HepG2 (cell line): ENCODE results near the gene MAP3K1. TPM values are rescaled to one million over a fixed set of nuclear protein-coding genes. Genes with fewer than 3 reads are reported as not detected.

Experiments used
- ATAC-seq: fragments of 200-7000 bp; cut with Tn5 transposase; 3 replicates; pipeline ENCODE4 v1.9.1; 2020; ENCODE audit warnings: mild to moderate bottlenecking, moderate library complexity
- BruUV-seq: library from RNA; stranded (reverse); fragments of 400-500 nt; replicated peaks from 2 replicates; lab custom pipeline; 2021; lab: Mats Ljungman, UMichigan
- CTCF ChIA-PET: fragments of 300-600 bp; formaldehyde crosslinking; extraction: SDS; loops from one replicate; lab custom pipeline; 2021; ENCODE audit warnings: low total read pairs, inconsistent platforms, low intra/inter-chr PET ratio; lab: Yijun Ruan, JAX
- POLR2A ChIA-PET: fragments of 350-600 bp; sonication (Branson Sonifier 250); formaldehyde crosslinking; loops from one replicate; lab custom pipeline; 2020; ENCODE audit warnings: antibody characterized with exemption, inconsistent platforms; lab: Yijun Ruan, JAX
- DNase-seq: peaks from one replicate; pipeline ENCODE4 v3.0.0-alpha.2; 2015; ENCODE audit warnings: low spot score
- FAIRE-seq: peaks from 3 replicates; lab custom pipeline; 2011; peaks lifted over from hg19 to GRCh38; lab: Jason Lieb, UNC
- H2AFZ ChIP-seq: one replicate; pipeline ENCODE4 v1.6.1; 2011; ENCODE audit warnings: low read length, inconsistent platforms
- H3K27ac ChIP-seq: fragments of 300-600 bp; 3 replicates; pipeline ENCODE4 v1.8.0; 2011; ENCODE audit warnings: mixed run types, mild to moderate bottlenecking, mixed read lengths, low read length, inconsistent platforms; ENCODE audit not compliant: insufficient read depth; ENCODE audit errors: extremely low read length
- H3K27me3 ChIP-seq, 2 experiments: fragments of 200-600 bp in 1 of 2; 2 replicates in 1 of 2; 3 replicates in 1 of 2; pipeline versions ENCODE4 v1.6.0 to v1.8.0; 2011; ENCODE audit warnings: low read length in 2 of 2, mild to moderate bottlenecking in 2 of 2, moderate library complexity in 2 of 2, inconsistent platforms in 1 of 2; ENCODE audit not compliant: insufficient read depth in 2 of 2, control insufficient read depth in 1 of 2
- H3K36me3 ChIP-seq, 2 experiments: fragments of 200-600 bp in 1 of 2; replicated peaks in 1 of 2; 2 replicates in 1 of 2; 3 replicates in 1 of 2; pipeline versions ENCODE4 v1.5.1 to v1.8.0; 2011; ENCODE audit warnings: low read length in 2 of 2, inconsistent platforms in 1 of 2; ENCODE audit not compliant: insufficient read depth in 2 of 2, control insufficient read depth in 1 of 2
- H3K4me1 ChIP-seq: 2 replicates; pipeline ENCODE4 v1.5.1; 2012; ENCODE audit warnings: low read length, inconsistent platforms; ENCODE audit not compliant: insufficient read depth
- H3K4me2 ChIP-seq: 2 replicates; pipeline ENCODE4 v1.6.0; 2011; ENCODE audit warnings: low read depth, low read length, inconsistent platforms
- H3K4me3 ChIP-seq, 3 experiments: fragments of 200-600 bp in 1 of 3; sonication (generic), shearing (Covaris generic) in 1 of 3; replicated peaks in 1 of 3; 2 replicates each; pipeline ENCODE4 v1.5.1; 2011 to 2016; ENCODE audit warnings: low read length in 3 of 3, inconsistent platforms in 2 of 3, low read depth in 2 of 3, mild to moderate bottlenecking in 2 of 3, control low read depth in 1 of 3, mixed read lengths in 1 of 3; ENCODE audit not compliant: insufficient read depth in 1 of 3
- H3K79me2 ChIP-seq: one replicate; pipeline ENCODE4 v1.6.1; 2011; ENCODE audit warnings: low read length, inconsistent platforms; ENCODE audit not compliant: insufficient read depth
- H3K9ac ChIP-seq: 2 replicates; pipeline ENCODE4 v1.6.0; 2011; ENCODE audit warnings: mild to moderate bottlenecking, low read depth, low read length, inconsistent platforms; ENCODE audit not compliant: insufficient read depth
- H3K9me3 ChIP-seq: 2 replicates; pipeline ENCODE4 v1.5.1; 2012; ENCODE audit warnings: mild to moderate bottlenecking, low read length
- H4K20me1 ChIP-seq: 2 replicates; pipeline ENCODE4 v1.6.0; 2011; ENCODE audit warnings: inconsistent platforms, mild to moderate bottlenecking, low read length, moderate library complexity; ENCODE audit not compliant: insufficient read depth
- AGO2 ChIP-seq: fragments of 200-400 bp; formaldehyde crosslinking; optimal IDR thresholded peaks from 2 replicates; pipeline ENCODE3; 2017; ENCODE audit warnings: mild to moderate bottlenecking, low read depth, low read length, moderate library complexity
- EED ChIP-seq: sonication (generic); formaldehyde crosslinking; IDR thresholded peaks from 2 replicates; pipeline ENCODE4 v1.5.0; 2020; ENCODE audit warnings: mild to moderate bottlenecking, missing genetic modification reagents
- SUZ12 ChIP-seq: fragments of 150-350 bp; IDR thresholded peaks from 2 replicates; pipeline ENCODE4 v1.6.1; 2014; ENCODE audit warnings: low read depth, low read length
- U2AF2 ChIP-seq: fragments of 200-400 bp; formaldehyde crosslinking; IDR thresholded peaks from 2 replicates; pipeline ENCODE4 v1.6.1; 2017; ENCODE audit warnings: low read depth, mild to moderate bottlenecking, low read length
- ZNF136 ChIP-seq: sonication (generic); formaldehyde crosslinking; IDR thresholded peaks from 2 replicates; pipeline ENCODE4 v1.8.1; 2022; ENCODE audit warnings: low read depth, mild to moderate bottlenecking, moderate library complexity, missing genetic modification reagents
- ZNF30 ChIP-seq: sonication (generic); formaldehyde crosslinking; IDR thresholded peaks from 2 replicates; pipeline ENCODE4 v1.5.0; 2020; ENCODE audit warnings: mild to moderate bottlenecking, missing genetic modification reagents
- ZNF746 ChIP-seq: sonication (generic); formaldehyde crosslinking; IDR thresholded peaks from 2 replicates; pipeline ENCODE4 v1.8.0; 2022; ENCODE audit warnings: mild to moderate bottlenecking, missing genetic modification reagents
- ZNF816 ChIP-seq: sonication (generic); formaldehyde crosslinking; IDR thresholded peaks from 2 replicates; pipeline ENCODE4 v1.8.0; 2022; ENCODE audit warnings: missing genetic modification reagents, mild to moderate bottlenecking, borderline replicate concordance
- ZSCAN30 ChIP-seq: sonication (generic); formaldehyde crosslinking; IDR thresholded peaks from 2 replicates; pipeline ENCODE4 v1.5.0; 2020; ENCODE audit warnings: mild to moderate bottlenecking, missing genetic modification reagents
- WGBS: methylation state at CpG from one replicate; pipeline ENCODE4 v1.1.6; 2017; ENCODE audit warnings: low lambda C conversion rate; 5-methylcytosine and 5-hydroxymethylcytosine counted together
- in situ Hi-C: cut with HindIII; loops from 2 replicates; pipeline ENCODE4 v1.10.0; 2017; ENCODE audit warnings: low pct_unique_long_range_greater_than_20kb; ENCODE audit not compliant: extremely low pct_ligation_motif_present
- intact Hi-C: fragments of 100-400 bp; cut with micrococcal nuclease; formaldehyde crosslinking; loops from one replicate; pipeline ENCODE4 v1.10.0; 2022; ENCODE audit not compliant: unreplicated experiment
- polyA plus RNA-seq, 8 experiments: library from polyadenylated mRNA; depleted of rRNA in 3 of 8; stranded (reverse) in 7 of 8; unstranded in 1 of 8; fragments of >200 nt; fragmentation: Illumina TruSeq in 4 of 8; extraction: Trizol in 4 of 8; gene quantifications; 2 replicates each; pipeline versions ENCODE4 v1.2.1 to v1.2.3, GENCODE V29; 2011 to 2016; ENCODE audit warnings: low read depth in 4 of 8, missing spikeins in 1 of 8, mixed read lengths in 1 of 8; ENCODE audit not compliant: insufficient read depth in 1 of 8
- total RNA-seq, 5 experiments: library from RNA; depleted of rRNA; stranded (reverse); fragments of >200 nt; fragmentation: Illumina TruSeq; extraction: Trizol; gene quantifications; 2 replicates each; pipeline ENCODE4 v1.2.3, GENCODE V29; 2016; ENCODE audit warnings: low read depth in 1 of 5
- TF ChIP-seq, protein P1 (sequence below): sonication (generic); formaldehyde crosslinking; IDR thresholded peaks from 2 replicates; pipeline ENCODE4 v1.8.1; 2023; ENCODE audit warnings: mild to moderate bottlenecking, inconsistent platforms, moderate library complexity, missing genetic modification reagents, borderline replicate concordance
- TF ChIP-seq, protein P2 (sequence below): sonication (generic); formaldehyde crosslinking; IDR thresholded peaks from 2 replicates; pipeline ENCODE4 v1.4.0; 2020; ENCODE audit warnings: missing genetic modification reagents, low read depth, mild to moderate bottlenecking, borderline replicate concordance
- TF ChIP-seq, protein P3 (sequence below): sonication (generic); formaldehyde crosslinking; conservative IDR thresholded peaks from 2 replicates; pipeline ENCODE4 v1.4.0; 2020; ENCODE audit warnings: missing genetic modification reagents

The MAP3K1 gene
- total and polyA plus RNA-seq, 2 of the 13 experiments (the other 11 are each of a cell fraction or from before 2014, with no cell fraction given): 16.4 to 30.3 TPM

DNA sequence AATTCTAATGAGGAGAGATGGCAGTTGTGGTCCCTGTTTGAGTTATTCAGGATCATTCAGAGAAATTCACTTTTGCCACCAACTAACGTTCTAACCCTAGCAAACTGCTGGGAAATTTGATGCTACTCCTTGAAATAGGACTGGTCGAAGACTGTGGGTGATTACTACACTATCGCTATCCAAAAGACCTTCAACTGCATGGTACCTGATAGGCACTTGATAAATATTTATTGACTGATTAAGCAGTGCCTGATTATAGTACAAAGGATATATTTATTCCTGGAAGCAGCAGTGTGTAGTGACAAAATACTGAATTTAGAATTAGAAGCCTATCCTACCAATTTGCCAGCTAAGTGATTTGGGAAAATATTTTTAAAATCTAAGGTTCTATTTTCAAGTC lies 14.1 kb upstream of the MAP3K1 start:
- no peak for ATAC-seq
- WGBS: 46% methylated on average over 3 of the region's 3 CpGs
- CTCF ChIA-PET: no interaction called here
- TF ChIP-seq EED (CRISPR knock-in tag) (no peak), ZNF746 (no peak), ZNF816 (CRISPR knock-in tag) (no peak), U2AF2 (no peak), ZSCAN30 (CRISPR knock-in tag) (no peak), ZNF30 (CRISPR knock-in tag) (no peak), ZNF136 (CRISPR knock-in tag) (no peak)
- TF ChIP-seq, all 625 proteins: peak for 0
- FAIRE-seq (no peak), DNase-seq (no peak)
- no peak overlapping the region for H3K4me3 ChIP-seq
- H4K20me1 ChIP-seq: no peaks in the 10 kb centered on the region
- peaks cover 0 to 12% of the 10 kb centered on the region in 2 experiments; a peak in 3 of 5 replicates for H3K27me3 ChIP-seq
- H2AFZ ChIP-seq: no peak overlapping the region
- H3K4me2 ChIP-seq: no peak overlapping the region
- H3K27ac ChIP-seq: no peak overlapping the region
- H3K79me2 ChIP-seq: no peaks in the 10 kb centered on the region
- no peaks in the 10 kb centered on the region for H3K4me1 ChIP-seq
- POLR2A ChIA-PET: no interaction called here
- H3K36me3 ChIP-seq: no peaks in the 10 kb centered on the region
- BruUV-seq: no TSS peak
- H3K9me3 ChIP-seq: no peaks in the 10 kb centered on the region
- no peak overlapping the region for H3K9ac ChIP-seq
- in situ Hi-C loops (no loop called here), intact Hi-C loops (no loop called here)

DNA sequence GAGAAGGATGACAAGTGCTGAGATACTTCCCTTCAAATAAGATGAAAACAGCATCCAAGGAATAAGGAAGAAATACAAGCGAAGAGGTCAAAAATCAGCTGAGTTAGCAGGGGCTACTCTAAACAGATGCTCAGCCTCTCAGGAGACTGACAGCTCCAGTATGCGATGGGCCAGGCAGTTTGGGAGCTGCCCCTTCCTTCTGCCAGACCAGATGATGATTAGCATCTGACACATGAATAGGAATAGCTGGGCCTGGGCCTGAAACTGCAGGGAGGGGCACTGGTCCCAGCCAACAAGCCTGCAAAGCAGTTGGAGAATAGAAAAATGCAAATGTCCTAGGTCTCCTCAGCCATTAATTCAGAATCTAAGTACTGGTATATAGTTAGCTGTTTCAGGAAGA lies 13.1 kb upstream of the MAP3K1 start:
- CTCF ChIA-PET: no interaction called here
- Histone ChIP-seq H4K20me1 (no peaks in the 10 kb centered on the region), H3K9ac (no peak overlapping the region), H3K9me3 (no peaks in the 10 kb centered on the region), H3K4me2 (no peak overlapping the region), H3K4me3 (no peak overlapping the region), H3K27ac (no peak overlapping the region), H2AFZ (no peak overlapping the region)
- ATAC-seq: no peak
- FAIRE-seq: no peak
- POLR2A ChIA-PET: no interaction called here
- no peak for DNase-seq
- in situ Hi-C loops: no loop called here
- TF ChIP-seq ZNF30 (CRISPR knock-in tag) (no peak), SUZ12 (no peak), AGO2 (no peak)
- TF ChIP-seq, protein P1, sequence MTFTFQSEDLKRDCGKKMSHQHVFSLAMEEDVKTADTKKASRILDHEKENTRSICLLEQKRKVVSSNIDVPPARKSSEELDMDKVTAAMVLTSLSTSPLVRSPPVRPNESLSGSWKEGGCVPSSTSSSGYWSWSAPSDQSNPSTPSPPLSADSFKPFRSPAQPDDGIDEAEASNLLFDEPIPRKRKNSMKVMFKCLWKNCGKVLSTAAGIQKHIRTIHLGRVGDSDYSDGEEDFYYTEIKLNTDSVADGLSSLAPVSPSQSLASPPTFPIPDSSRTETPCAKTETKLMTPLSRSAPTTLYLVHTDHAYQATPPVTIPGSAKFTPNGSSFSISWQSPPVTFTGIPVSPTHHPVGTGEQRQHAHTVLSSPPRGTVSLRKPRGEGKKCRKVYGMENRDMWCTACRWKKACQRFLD (CRISPR knock-in tag): no peak
- TF ChIP-seq, protein P2, sequence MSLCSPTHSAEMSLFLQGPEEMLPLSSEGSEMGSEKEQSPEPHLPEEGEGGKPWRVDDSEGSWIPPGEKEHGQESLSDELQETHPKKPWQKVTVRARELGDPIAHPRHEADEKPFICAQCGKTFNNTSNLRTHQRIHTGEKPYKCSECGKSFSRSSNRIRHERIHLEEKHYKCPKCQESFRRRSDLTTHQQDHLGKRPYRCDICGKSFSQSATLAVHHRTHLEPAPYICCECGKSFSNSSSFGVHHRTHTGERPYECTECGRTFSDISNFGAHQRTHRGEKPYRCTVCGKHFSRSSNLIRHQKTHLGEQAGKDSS (CRISPR knock-in tag): no peak
- TF ChIP-seq, protein P3, sequence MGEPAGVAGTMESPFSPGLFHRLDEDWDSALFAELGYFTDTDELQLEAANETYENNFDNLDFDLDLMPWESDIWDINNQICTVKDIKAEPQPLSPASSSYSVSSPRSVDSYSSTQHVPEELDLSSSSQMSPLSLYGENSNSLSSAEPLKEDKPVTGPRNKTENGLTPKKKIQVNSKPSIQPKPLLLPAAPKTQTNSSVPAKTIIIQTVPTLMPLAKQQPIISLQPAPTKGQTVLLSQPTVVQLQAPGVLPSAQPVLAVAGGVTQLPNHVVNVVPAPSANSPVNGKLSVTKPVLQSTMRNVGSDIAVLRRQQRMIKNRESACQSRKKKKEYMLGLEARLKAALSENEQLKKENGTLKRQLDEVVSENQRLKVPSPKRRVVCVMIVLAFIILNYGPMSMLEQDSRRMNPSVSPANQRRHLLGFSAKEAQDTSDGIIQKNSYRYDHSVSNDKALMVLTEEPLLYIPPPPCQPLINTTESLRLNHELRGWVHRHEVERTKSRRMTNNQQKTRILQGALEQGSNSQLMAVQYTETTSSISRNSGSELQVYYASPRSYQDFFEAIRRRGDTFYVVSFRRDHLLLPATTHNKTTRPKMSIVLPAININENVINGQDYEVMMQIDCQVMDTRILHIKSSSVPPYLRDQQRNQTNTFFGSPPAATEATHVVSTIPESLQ (CRISPR knock-in tag): no peak
- TF ChIP-seq, all 625 proteins: peak for 0
- Histone ChIP-seq H3K36me3 (no peaks in the 10 kb centered on the region), H3K4me1 (no peaks in the 10 kb centered on the region), H3K27me3 (peaks cover 0 to 12% of the 10 kb centered on the region in 2 experiments; a peak in 3 of 5 replicates), H3K79me2 (no peaks in the 10 kb centered on the region)
- no TSS peak for BruUV-seq
- 48% methylated on average over 2 of the region's 2 CpGs for WGBS
- intact Hi-C loops: no loop called here
